Neutrophil (primary cell): ENCODE measurements around the gene GPNMB.
"Not testable (repeated sequence)": the region's sequence is repeated elsewhere in the genome, so short reads cannot be mapped to it uniquely, and the experiment has no call there.

Experiments used
- H3K27ac ChIP-seq: fragments of 200-600 bp; sonication (generic); 2 replicates; pipeline ENCODE4 v1.5.1; 2016; ENCODE audit warnings: mild to moderate bottlenecking, moderate library complexity
- H3K27me3 ChIP-seq: fragments of 200-600 bp; sonication (generic); 2 replicates; pipeline ENCODE4 v1.6.0; 2016; ENCODE audit warnings: mild to moderate bottlenecking
- H3K36me3 ChIP-seq: fragments of 200-600 bp; sonication (generic); 2 replicates; pipeline ENCODE4 v1.5.1; 2017
- H3K4me1 ChIP-seq, 2 experiments: fragments of 200-600 bp in 1 of 2; sonication (generic) in 1 of 2; 1 replicate in 1 of 2; 2 replicates in 1 of 2; pipeline versions ENCODE4 v1.5.1 to v1.6.1; 2013 to 2016; ENCODE audit warnings: low read depth in 1 of 2, low read length in 1 of 2, mild to moderate bottlenecking in 1 of 2, moderate library complexity in 1 of 2; ENCODE audit not compliant: control insufficient read depth in 1 of 2, insufficient read depth in 1 of 2
- H3K4me3 ChIP-seq, 2 experiments: fragments of 200-600 bp in 1 of 2; sonication (generic) in 1 of 2; 1 replicate in 1 of 2; 2 replicates in 1 of 2; pipeline ENCODE4 v1.5.1; 2013 to 2016; ENCODE audit warnings: low read depth in 1 of 2, low read length in 1 of 2, mild to moderate bottlenecking in 1 of 2, moderate library complexity in 1 of 2
- H3K9me3 ChIP-seq: fragments of 200-600 bp; sonication (generic); 2 replicates; pipeline ENCODE4 v1.5.1; 2016
- CTCF ChIP-seq: fragments of 200-600 bp; sonication (generic); IDR thresholded peaks from 2 replicates; pipeline ENCODE4 v1.5.1; 2016; ENCODE audit warnings: antibody characterized with exemption

The GPNMB gene

DNA sequence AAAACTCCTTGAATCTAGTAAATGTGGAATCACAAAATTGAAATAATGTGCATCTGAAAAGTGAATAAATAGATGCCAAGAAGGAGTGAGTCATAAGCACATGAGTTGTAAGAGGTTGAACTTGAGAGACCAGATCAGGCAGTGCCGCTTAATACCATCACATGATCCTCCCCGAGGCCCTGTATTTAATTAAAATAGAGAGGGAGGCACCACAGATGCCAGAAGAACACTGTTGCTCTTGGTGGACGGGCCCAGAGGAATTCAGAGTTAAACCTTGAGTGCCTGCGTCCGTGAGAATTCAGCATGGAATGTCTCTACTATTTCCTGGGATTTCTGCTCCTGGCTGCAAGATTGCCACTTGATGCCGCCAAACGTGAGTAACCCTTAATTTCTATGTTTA is at the start of gene GPNMB:
GPNMB (plus strand) TSS at position 221 of the 400 bp plus-strand sequence; CDS start at position 304, 83 bp downstream.
- Histone ChIP-seq H3K4me1 (peaks cover 25 to 27% of the 10 kb centered on the region in 2 experiments), H3K27me3 (peaks cover 17% of the 10 kb centered on the region), H3K27ac (peak within 1 kb of the TSS; percentile 55), H3K9me3 (no peaks in the 10 kb centered on the region), H3K36me3 (no peaks in the 10 kb centered on the region), H3K4me3 (peak within 1 kb of the TSS; percentile 73 to 75)
- no peak for TF ChIP-seq CTCF

DNA sequence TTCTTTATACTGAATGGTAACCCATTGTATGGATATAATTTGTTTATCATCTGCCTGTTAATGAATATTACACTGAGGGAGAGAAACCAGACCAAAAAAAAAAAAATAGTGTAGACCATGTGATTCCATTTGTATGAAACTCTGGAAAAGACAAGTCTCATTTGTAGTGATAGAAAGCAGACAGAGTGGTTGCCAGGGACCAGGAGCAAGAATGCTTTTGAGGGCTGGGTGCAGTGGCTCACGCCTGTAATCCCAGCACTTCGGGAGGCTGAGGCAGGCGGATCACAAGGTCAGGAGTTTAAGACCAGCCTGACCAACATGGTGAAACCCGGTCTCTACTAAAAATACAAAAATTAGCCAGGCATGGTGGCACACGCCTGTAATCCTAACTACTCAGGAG is 48.8 kb upstream of the GPNMB start:
- H3K27ac ChIP-seq, H3K27me3 ChIP-seq, H3K4me3 ChIP-seq, H3K9me3 ChIP-seq, H3K4me1 ChIP-seq: not testable (repeated sequence)
- H3K36me3 ChIP-seq: peaks cover 51% of the 10 kb centered on the region

DNA sequence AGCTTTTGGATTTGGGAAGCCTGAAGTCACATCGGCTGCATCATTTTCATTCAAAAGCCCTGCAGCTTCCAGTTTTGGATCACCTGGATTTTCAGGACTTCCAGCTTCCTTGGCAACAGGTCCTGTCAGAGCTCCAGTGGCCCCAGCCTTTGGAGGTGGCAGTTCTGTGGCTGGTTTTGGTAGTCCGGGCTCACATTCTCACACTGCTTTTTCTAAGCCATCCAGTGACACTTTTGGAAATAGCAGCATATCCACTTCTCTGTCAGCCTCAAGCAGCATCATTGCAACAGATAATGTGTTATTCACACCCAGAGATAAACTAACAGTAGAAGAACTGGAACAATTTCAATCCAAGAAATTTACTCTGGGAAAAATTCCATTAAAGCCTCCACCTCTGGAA is 46.2 kb upstream of the GPNMB start:
- Histone ChIP-seq H3K4me1 (no peaks in the 10 kb centered on the region), H3K36me3 (peaks cover 38% of the 10 kb centered on the region), H3K27me3 (peaks cover 4% of the 10 kb centered on the region), H3K4me3 (no peak overlapping the region), H3K9me3 (no peaks in the 10 kb centered on the region), H3K27ac (no peak overlapping the region)
- TF ChIP-seq CTCF: no peak

- peaks cover 30 to 37% of the 10 kb centered on the region in 2 experiments for H3K4me1 ChIP-seq
- peaks cover 12% of the 10 kb centered on the region for H3K27me3 ChIP-seq
- no peak overlapping the region for H3K4me3 ChIP-seq
- no peak overlapping the region for H3K27ac ChIP-seq
- H3K36me3 ChIP-seq: peaks cover 31% of the 10 kb centered on the region
- no peaks in the 10 kb centered on the region for H3K9me3 ChIP-seq
- no peak for TF ChIP-seq CTCF
Measured at GRCh38 chr7:23204241-23204640, 42.3 kb upstream of the GPNMB start.

GRCh38 chr7:23205577-23205908 is 41.0 kb upstream of the GPNMB start:
- H3K4me3 ChIP-seq: peak overlapping the region; percentile 61 to 62

More at GRCh38 chr7:23205577-23205908, 41.0 kb upstream of the GPNMB start:
- Histone ChIP-seq H3K27ac (peak overlapping the region; percentile 66), H3K9me3 (no peaks in the 10 kb centered on the region), H3K36me3 (peaks cover 18% of the 10 kb centered on the region), H3K4me1 (peaks cover 43 to 50% of the 10 kb centered on the region in 2 experiments), H3K27me3 (peaks cover 12% of the 10 kb centered on the region)
- TF ChIP-seq CTCF: no peak
